ENCODE measurements around the gene LTB.
"Not testable (repeated sequence)": the region's sequence is repeated elsewhere in the genome, so short reads cannot be mapped to it uniquely, and the experiment has no call there.

Gene LTB

GRCh38 chr6:31551371-31551770, 30.9 kb downstream of the LTB start:
- peak; percentile 69 for DNase-seq (ENCODE audit: low spot score)
- in situ Hi-C loops (cut with MboI; ENCODE audit: low sequenced_read_pairs, unreplicated experiment), result not testable (repeated sequence)
- TF ChIP-seq CTCF (IDR thresholded peaks at IDR 0.05; ENCODE audit: borderline replicate concordance, control extremely low read depth, extremely low read depth, insufficient read depth, missing control alignments), result peak; percentile 84

- no peak for TF ChIP-seq CTCF (IDR thresholded peaks at IDR 0.05; ENCODE audit: borderline replicate concordance, control extremely low read depth, extremely low read depth, insufficient read depth, missing control alignments)
- no peak for DNase-seq (ENCODE audit: low spot score)
- in situ Hi-C loops (cut with MboI; ENCODE audit: low sequenced_read_pairs, unreplicated experiment), result loop anchor here (5.0 kb wide), 1 partner anchor 49 kb away; no protein-coding TSS in a partner anchor
These were observed 33.7 kb downstream of the LTB start for GRCh38 chr6:31548544-31548873.

GRCh38 chr6:31547727-31548543, 34.3 kb downstream of the LTB start:
- DNase-seq (ENCODE audit: low spot score), result no peak
- in situ Hi-C loops (cut with MboI; ENCODE audit: low sequenced_read_pairs, unreplicated experiment), result loop anchor here (5.0 kb wide), 1 partner anchor 49 kb away; no protein-coding TSS in a partner anchor
- no peak for TF ChIP-seq CTCF (IDR thresholded peaks at IDR 0.05; ENCODE audit: borderline replicate concordance, control extremely low read depth, extremely low read depth, insufficient read depth, missing control alignments)

GRCh38 chr6:31546958-31547726, 35.1 kb downstream of the LTB start, which contains the start of gene NFKBIL1:
NFKBIL1 (plus strand) TSS chr6:31547608; CDS start chr6:31547695, 87 bp downstream.
- TF ChIP-seq CTCF (IDR thresholded peaks at IDR 0.05; ENCODE audit: borderline replicate concordance, control extremely low read depth, extremely low read depth, insufficient read depth, missing control alignments), result no peak
- peak; percentile 90 for DNase-seq (ENCODE audit: low spot score)
- in situ Hi-C loops (cut with MboI; ENCODE audit: low sequenced_read_pairs, unreplicated experiment), result loop anchor here (5.0 kb wide), 1 partner anchor 50 kb away; no protein-coding TSS in a partner anchor

GRCh38 chr6:31546339-31546957, 35.8 kb downstream of the LTB start, which contains the start of gene ATP6V1G2:
ATP6V1G2 (minus strand) TSS chr6:31546608; CDS start chr6:31546559, 49 bp downstream.
- peak; percentile 97 for TF ChIP-seq CTCF (IDR thresholded peaks at IDR 0.05; ENCODE audit: borderline replicate concordance, control extremely low read depth, extremely low read depth, insufficient read depth, missing control alignments)
- in situ Hi-C loops (cut with MboI; ENCODE audit: low sequenced_read_pairs, unreplicated experiment), result loop anchor here (5.0 kb wide), 1 partner anchor 51 kb away; no protein-coding TSS in a partner anchor
- DNase-seq (ENCODE audit: low spot score), result peak; percentile 74

GRCh38 chr6:31545291-31545690, 36.9 kb downstream of the LTB start:
- no peak for DNase-seq (ENCODE audit: low spot score)
- in situ Hi-C loops (cut with MboI; ENCODE audit: low sequenced_read_pairs, unreplicated experiment), result loop anchor here (5.0 kb wide), 1 partner anchor 52 kb away; no protein-coding TSS in a partner anchor
- TF ChIP-seq CTCF (IDR thresholded peaks at IDR 0.05; ENCODE audit: borderline replicate concordance, control extremely low read depth, extremely low read depth, insufficient read depth, missing control alignments), result no peak
